ENCODE measurements around the gene D2HGDH. TPM values are rescaled to one million over a fixed set of nuclear protein-coding genes. Genes with fewer than 3 reads are reported as not detected.

The D2HGDH gene
- polyA plus RNA-seq, 1 experiment = 16.1 TPM

DNA sequence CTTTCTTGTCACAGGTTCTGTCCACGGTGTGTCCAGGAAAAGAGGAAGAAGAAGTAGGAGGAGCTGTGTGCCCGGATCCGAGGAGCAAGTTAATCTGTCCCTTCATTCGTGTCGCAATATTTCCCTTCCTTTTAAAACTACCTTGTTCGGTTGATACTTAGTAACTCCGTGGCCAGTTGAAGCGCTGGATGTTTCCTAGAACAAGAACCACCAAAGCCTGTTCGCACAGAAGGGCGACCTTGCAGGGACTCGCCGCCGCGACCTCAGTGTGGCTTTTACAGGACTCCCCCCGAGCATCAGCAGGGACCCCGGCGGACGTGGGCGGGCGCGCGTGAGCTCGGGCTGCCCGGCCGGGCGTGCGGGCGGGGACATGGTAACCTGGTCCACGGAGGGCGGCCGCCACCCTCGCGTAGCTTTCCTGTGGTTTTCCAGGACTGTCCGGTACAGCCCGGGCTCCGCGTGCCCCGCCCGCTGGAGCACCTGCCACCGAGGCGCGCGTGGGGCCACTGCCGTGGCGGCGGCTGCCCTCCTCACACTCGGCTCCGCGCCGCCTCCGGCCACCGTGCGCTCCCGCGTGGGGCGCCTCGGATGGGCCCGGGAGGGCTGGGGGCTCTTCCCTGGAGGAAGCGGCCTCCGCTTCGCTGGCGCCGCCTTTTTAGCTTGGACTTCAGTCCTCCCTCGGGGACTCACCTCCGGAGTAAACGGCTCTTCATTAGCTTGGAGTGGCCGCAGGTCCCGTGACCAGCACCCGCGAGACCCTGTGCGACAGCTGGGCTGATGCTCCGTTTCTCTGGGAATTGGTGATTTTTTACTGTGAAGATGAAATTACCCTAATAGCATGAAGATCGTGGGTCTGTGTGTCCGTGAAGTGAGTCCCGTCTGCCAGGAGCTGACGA is 9.2 kb upstream of the D2HGDH start:
- no peak for DNase-seq (ENCODE audit: low read depth)
- TF ChIP-seq, protein P1, sequence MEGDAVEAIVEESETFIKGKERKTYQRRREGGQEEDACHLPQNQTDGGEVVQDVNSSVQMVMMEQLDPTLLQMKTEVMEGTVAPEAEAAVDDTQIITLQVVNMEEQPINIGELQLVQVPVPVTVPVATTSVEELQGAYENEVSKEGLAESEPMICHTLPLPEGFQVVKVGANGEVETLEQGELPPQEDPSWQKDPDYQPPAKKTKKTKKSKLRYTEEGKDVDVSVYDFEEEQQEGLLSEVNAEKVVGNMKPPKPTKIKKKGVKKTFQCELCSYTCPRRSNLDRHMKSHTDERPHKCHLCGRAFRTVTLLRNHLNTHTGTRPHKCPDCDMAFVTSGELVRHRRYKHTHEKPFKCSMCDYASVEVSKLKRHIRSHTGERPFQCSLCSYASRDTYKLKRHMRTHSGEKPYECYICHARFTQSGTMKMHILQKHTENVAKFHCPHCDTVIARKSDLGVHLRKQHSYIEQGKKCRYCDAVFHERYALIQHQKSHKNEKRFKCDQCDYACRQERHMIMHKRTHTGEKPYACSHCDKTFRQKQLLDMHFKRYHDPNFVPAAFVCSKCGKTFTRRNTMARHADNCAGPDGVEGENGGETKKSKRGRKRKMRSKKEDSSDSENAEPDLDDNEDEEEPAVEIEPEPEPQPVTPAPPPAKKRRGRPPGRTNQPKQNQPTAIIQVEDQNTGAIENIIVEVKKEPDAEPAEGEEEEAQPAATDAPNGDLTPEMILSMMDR (IDR thresholded peaks at IDR 0.05; ENCODE audit: insufficient read depth, low read depth, low read length) = no peak
- CTCF ChIA-PET = interaction anchor here (1.0 to 1.6 kb wide), 3 partner anchors 9 to 153 kb away, joined by 4 to 5 read pairs (median 5); partner anchors contain the start of gene D2HGDH
- POLR2A ChIA-PET = no interaction called here
- Histone ChIP-seq H3K27me3 (ENCODE audit: control insufficient read depth, insufficient read depth, low read length) (no peaks in the 10 kb centered on the region), H3K36me3 (ENCODE audit: control insufficient read depth, insufficient read depth, low read length) (peaks cover 25% of the 10 kb centered on the region), H3K4me3 (ENCODE audit: low read depth, low read length) (no peak overlapping the region)

DNA sequence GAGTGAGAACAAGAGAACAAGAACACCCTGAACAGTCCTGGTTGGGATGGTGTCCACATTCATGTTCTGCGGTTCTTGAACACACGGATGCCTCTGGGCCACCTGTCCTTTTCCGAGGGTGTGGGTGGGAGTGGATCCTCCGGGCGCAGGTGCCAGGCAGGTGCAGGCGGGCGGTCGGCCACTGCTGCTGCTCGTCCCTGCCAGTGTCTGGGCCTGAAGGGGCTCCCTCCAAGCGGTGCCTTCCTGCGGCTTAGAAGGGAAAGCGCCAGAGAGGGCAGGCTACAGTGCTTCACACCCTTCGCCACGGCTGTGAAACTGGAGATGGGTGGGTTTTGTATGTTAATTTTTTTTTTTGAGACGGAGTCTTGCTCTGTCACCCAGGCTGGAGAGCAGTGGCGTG is 8.0 kb upstream of the D2HGDH start:
- POLR2A ChIA-PET = no interaction called here

DNA sequence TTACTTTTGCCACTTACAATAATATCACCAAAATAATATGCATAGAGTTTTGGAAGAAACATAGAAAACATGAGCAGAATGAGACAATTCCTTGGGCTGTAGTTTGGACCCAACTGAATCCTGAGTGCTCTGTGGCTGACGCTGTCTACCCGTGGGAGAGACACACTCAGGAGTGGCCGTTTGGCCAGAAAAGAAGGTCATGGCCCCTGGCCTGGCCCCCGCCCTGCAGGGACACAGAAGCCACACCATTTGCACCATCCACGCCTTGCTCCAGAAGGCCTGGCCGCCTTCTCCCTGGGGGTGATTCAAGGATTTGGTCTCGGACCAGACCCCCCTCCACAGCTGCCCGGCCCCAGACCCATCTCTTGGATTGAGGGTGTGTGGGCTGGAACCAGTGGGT is 6.4 kb upstream of the D2HGDH start:
- H3K4me3 ChIP-seq (ENCODE audit: low read depth, low read length) = no peak overlapping the region
- ChIA-PET POLR2A (no interaction called here), CTCF (no interaction called here)
- TF ChIP-seq, protein P1 (IDR thresholded peaks at IDR 0.05; ENCODE audit: insufficient read depth, low read depth, low read length) = no peak
- no peaks in the 10 kb centered on the region for H3K27me3 ChIP-seq (ENCODE audit: control insufficient read depth, insufficient read depth, low read length)
- DNase-seq (ENCODE audit: low read depth) = no peak
- H3K36me3 ChIP-seq (ENCODE audit: control insufficient read depth, insufficient read depth, low read length) = peaks cover 5% of the 10 kb centered on the region

More for the DNA sequence above, 8.0 kb upstream of the D2HGDH start:
- TF ChIP-seq, protein P1 (IDR thresholded peaks at IDR 0.05; ENCODE audit: insufficient read depth, low read depth, low read length) = no peak
- Histone ChIP-seq H3K36me3 (ENCODE audit: control insufficient read depth, insufficient read depth, low read length) (peaks cover 14% of the 10 kb centered on the region), H3K27me3 (ENCODE audit: control insufficient read depth, insufficient read depth, low read length) (no peaks in the 10 kb centered on the region), H3K4me3 (ENCODE audit: low read depth, low read length) (no peak overlapping the region)
- CTCF ChIA-PET = interaction anchor here (1.0 to 1.1 kb wide), 2 partner anchors 8 to 9 kb away, joined by 3 to 4 read pairs; partner anchors contain the start of gene D2HGDH
- no peak for DNase-seq (ENCODE audit: low read depth)

DNA sequence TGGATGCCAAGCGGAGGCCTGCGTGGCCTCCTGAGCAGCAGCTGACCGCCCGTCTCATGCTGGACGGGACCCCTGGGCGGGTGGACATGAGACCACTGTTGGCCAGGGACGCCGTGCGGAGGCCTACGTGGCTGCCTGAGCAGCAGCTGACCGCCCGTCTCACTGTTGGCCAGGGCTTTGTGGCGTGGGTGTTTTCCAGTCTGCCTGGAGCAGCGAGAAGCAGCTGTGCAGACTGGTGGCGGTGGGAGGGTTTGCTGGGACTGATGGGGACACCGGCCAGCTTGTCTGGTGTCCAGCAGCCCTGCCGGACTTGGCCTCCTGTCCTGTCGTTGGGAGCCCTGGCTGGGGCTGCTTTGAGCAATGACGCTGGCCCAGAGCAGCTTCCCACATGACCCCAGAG is 5.8 kb upstream of the D2HGDH start:
- ChIA-PET CTCF (interaction anchor here (4.9 kb wide), 1 partner anchor 26 kb away, joined by 18 read pairs; the partner anchor contains the start of gene ING5), POLR2A (no interaction called here)
- TF ChIP-seq, protein P1 (IDR thresholded peaks at IDR 0.05; ENCODE audit: insufficient read depth, low read depth, low read length) = no peak
- DNase-seq (ENCODE audit: low read depth) = no peak
- Histone ChIP-seq H3K36me3 (ENCODE audit: control insufficient read depth, insufficient read depth, low read length) (peaks cover 1% of the 10 kb centered on the region), H3K27me3 (ENCODE audit: control insufficient read depth, insufficient read depth, low read length) (no peaks in the 10 kb centered on the region), H3K4me3 (ENCODE audit: low read depth, low read length) (no peak overlapping the region)

DNA sequence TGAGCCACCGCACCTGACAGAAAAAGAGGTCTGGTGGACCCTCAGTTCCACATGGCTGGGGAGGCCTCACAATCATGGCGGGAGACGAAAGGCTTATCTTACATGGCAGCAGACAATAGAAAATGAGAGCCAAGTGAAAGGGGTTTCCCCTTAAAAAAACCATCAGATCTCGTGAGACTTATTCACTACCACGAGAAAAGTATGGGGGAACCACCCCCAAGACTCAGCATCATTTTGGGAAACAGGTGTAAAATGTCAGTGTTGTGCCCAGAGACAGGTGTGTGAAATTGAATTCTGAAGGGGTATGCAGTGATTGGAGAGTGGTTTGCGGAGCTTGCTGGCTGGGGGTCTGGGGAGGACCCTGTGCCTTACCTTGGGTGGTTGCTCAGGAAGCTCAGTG is 4.6 kb upstream of the D2HGDH start:
- POLR2A ChIA-PET = no interaction called here
- no peaks in the 10 kb centered on the region for H3K36me3 ChIP-seq (ENCODE audit: control insufficient read depth, insufficient read depth, low read length)
- H3K27me3 ChIP-seq (ENCODE audit: control insufficient read depth, insufficient read depth, low read length) = no peaks in the 10 kb centered on the region
- CTCF ChIA-PET = interaction anchor here (4.9 kb wide), 1 partner anchor 27 kb away, joined by 18 read pairs; the partner anchor contains the start of gene ING5
- no peak for DNase-seq (ENCODE audit: low read depth)
- no peak overlapping the region for H3K4me3 ChIP-seq (ENCODE audit: low read depth, low read length)
- TF ChIP-seq, protein P1 (IDR thresholded peaks at IDR 0.05; ENCODE audit: insufficient read depth, low read depth, low read length) = no peak

Measured in BJ (cell line).